Measurements from ENCODE around the gene BCAT1. TPM values are rescaled to one million over a fixed set of nuclear protein-coding genes. Genes with fewer than 3 reads are reported as not detected.
A peak's percentile ranks its signal among the peaks of the same experiment; 100 is the strongest.

BCAT1 gene
- total and polyA plus RNA-seq, 9 of the 15 experiments (the other 6 are each of a cell fraction or from before 2014, with no cell fraction given), result 38.5 to 157 (median 66.8) TPM

DNA sequence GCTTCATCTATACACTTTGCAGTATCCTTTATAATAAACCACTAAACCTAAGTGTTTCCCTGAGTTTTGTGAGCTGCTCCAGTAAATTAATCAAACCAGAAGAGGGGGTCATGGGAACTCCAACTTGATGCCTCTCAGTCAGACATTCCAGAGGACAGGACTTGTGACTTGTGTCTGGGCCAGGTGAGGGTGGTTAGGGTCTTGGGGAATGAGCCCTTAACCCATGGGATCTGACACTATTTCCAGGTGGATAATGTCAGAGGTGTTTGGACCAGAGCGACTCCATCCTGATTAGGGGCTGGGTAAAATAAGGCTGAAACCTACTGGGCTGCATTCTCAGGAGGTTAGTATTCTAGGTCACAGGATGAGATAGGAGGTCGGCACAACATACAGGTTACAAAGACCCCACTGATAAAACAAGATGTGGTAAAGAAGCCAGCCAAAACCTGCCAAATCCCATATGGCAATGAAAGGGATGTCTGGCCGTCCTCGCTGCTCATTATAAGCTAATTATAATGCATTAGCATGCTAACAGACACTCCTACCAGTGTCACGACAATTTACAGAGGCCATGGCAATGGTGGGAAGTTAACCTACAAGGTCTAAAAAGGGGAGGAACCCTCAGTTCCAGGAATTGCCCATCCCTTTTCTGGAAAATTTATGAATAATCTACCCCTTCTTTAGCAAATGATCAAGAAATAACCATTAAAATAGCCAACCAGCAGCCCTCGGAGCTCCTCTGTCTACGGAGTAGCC is 58.7 kb downstream of the BCAT1 start (continued):
- TF ChIP-seq, protein P1, sequence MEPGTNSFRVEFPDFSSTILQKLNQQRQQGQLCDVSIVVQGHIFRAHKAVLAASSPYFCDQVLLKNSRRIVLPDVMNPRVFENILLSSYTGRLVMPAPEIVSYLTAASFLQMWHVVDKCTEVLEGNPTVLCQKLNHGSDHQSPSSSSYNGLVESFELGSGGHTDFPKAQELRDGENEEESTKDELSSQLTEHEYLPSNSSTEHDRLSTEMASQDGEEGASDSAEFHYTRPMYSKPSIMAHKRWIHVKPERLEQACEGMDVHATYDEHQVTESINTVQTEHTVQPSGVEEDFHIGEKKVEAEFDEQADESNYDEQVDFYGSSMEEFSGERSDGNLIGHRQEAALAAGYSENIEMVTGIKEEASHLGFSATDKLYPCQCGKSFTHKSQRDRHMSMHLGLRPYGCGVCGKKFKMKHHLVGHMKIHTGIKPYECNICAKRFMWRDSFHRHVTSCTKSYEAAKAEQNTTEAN (CRISPR knock-in tag; IDR thresholded peaks at IDR 0.05), result no peak
- TF ChIP-seq NR1H2 (CRISPR knock-in tag; IDR thresholded peaks at IDR 0.05) (no peak), CAMTA2 (CRISPR knock-in tag; conservative IDR thresholded peaks at IDR 0.05) (no peak), RFX7 (CRISPR knock-in tag; IDR thresholded peaks at IDR 0.05) (no peak)

DNA sequence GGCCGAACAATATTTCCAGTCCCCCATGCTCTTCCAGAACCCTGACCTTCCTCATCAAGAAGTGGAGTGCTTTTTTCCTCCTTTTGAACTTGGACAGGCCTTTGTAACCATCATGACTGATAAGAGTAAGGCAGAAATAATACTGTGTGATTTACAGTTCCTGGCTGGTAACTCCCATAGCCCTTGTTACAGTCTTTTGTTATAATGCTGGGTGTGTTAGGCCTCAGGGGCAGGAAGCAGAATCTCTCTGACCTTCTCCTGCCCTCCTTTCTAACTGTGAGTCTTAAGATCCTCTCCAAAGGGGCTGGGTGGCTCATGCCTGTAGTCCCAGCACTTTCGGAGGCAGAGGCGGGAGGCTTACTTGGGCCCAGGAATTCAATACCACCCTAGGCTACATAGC is 59.5 kb downstream of the BCAT1 start:
- H3K9me3 ChIP-seq (replicated peaks; ENCODE audit: control insufficient read depth, insufficient read depth, low read depth, low read length), result no peaks in the 10 kb centered on the region
- no peak; the same call in 2 of the 3 replicates for ATAC-seq
- DNase-seq (ENCODE audit: extremely low read depth in 1 of 4, low spot score in 3 of 4), result no peak
- no peak overlapping the region for H3K4me2 ChIP-seq (ENCODE audit: insufficient read depth, low read length)
- ChIA-PET CTCF (ENCODE audit: low intra/inter-chr PET ratio) (interaction anchor here (0.7 kb wide), 1 partner anchor 1128 kb away, joined by 3 read pairs; no protein-coding TSS in a partner anchor), POLR2A (interaction anchor here (1.2 kb wide), 1 partner anchor 12 kb away, joined by 3 read pairs; no protein-coding TSS in a partner anchor)
- BruUV-seq (replicated peaks), result no TSS peak
- no peak overlapping the region for H3K9ac ChIP-seq (ENCODE audit: insufficient read depth in 1 of 2, low read depth in 2 of 2, low read length in 2 of 2)
- no peaks in the 10 kb centered on the region for H3K27me3 ChIP-seq (ENCODE audit: control insufficient read depth in 2 of 2, insufficient read depth in 2 of 2, low read length in 2 of 2)
- peaks cover 35% of the 10 kb centered on the region for H3K79me2 ChIP-seq (ENCODE audit: control insufficient read depth, insufficient read depth, low read length)
- no peaks in the 10 kb centered on the region for H4K20me1 ChIP-seq (replicated peaks; ENCODE audit: control insufficient read depth, insufficient read depth, low read length)
- no peak for TF ChIP-seq BMI1 (IDR thresholded peaks at IDR 0.05; ENCODE audit: low read length)
- TF ChIP-seq, protein P2, sequence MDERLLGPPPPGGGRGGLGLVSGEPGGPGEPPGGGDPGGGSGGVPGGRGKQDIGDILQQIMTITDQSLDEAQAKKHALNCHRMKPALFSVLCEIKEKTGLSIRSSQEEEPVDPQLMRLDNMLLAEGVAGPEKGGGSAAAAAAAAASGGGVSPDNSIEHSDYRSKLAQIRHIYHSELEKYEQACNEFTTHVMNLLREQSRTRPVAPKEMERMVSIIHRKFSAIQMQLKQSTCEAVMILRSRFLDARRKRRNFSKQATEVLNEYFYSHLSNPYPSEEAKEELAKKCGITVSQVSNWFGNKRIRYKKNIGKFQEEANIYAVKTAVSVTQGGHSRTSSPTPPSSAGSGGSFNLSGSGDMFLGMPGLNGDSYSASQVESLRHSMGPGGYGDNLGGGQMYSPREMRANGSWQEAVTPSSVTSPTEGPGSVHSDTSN (CRISPR knock-in tag; IDR thresholded peaks at IDR 0.05; ENCODE audit: low read depth), result no peak
- TF ChIP-seq, protein P2 (tag; conservative IDR thresholded peaks at IDR 0.05; ENCODE audit: low read depth), result peak; percentile 41; the same call in 1 of the 2 replicates
- no peak for TF ChIP-seq ZBED1 (IDR thresholded peaks at IDR 0.05)
- H3K4me3 ChIP-seq, result no peak overlapping the region
- peak overlapping the region; percentile 45; the same call in 2 of the 3 replicates for H3K27ac ChIP-seq (ENCODE audit: extremely low read depth, low read depth, low read length)
- H3K4me1 ChIP-seq (replicated peaks in 1 of 2; ENCODE audit: control insufficient read depth in 2 of 2, insufficient read depth in 2 of 2, low read length in 2 of 2), result no peaks in the 10 kb centered on the region; a peak in 2 of 5 replicates
- no peaks in the 10 kb centered on the region for H3K9me1 ChIP-seq (ENCODE audit: control insufficient read depth, insufficient read depth, low read length)
- no peak overlapping the region for H2AFZ ChIP-seq (ENCODE audit: low read depth, low read length)
- peaks cover 47% of the 10 kb centered on the region for H3K36me3 ChIP-seq (ENCODE audit: control insufficient read depth, insufficient read depth, low read length)
- no peak for FAIRE-seq
- intact Hi-C loops (cut with micrococcal nuclease), result no loop called here
- in situ Hi-C loops (cut with MboI), result no loop called here
- WGBS (ENCODE audit: insufficient coverage, low coverage, missing lambda C conversion rate), result 94% methylated on average over 3 of the region's 3 CpGs
